Activated CD4-positive, alpha-beta T cell treated with anti-CD3 and anti-CD28 coated beads for 24 hours (primary cell): Measurements from ENCODE around the gene CTTN.

Source experiments
- DNase-seq, 2 donors: peaks; one replicate each; pipeline ENCODE4 v3.0.0-alpha.2; 2020; ENCODE audit warnings: low read depth in 2 of 2

CTTN gene

DNA sequence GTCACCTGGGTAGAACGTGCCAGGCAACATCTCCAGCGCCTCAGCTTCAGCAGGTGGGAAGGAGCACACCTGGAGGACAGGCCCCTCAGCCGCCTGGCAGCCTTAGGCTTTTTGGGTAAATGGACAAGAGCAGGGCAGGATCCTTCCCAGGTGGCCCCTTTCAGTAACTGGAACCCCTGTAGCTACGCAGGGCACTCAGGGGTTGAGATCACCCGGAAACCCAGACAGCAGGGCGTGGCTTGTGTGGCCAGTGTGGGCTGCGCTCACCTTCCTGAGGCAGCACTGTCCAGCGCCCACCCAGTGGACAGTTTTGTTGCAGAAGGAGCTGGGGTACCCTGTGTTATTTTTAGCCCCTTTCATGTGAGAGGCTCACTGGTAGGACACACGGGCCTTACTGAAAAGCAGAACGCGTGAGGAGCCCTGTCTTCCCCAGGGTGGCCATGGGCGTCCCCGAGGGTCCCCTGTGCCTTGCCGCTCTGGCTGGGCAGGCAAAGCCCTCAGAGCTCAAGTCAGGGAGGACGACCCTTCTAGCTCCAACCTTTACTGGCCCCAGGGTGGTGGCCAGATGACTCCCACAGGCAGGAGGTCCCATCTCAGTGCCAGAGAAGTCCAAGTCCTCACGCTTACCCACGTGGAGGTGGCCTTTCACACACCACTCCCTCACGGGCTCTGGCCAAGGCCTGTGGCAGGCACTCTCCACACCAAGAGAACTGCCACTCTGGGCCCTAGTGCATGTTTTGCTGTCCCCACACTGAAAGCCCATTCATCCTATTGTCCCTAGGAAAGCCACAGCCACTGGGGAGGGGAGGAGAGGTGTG lies 75.8 kb downstream of the CTTN start:
- no peak for DNase-seq

DNA sequence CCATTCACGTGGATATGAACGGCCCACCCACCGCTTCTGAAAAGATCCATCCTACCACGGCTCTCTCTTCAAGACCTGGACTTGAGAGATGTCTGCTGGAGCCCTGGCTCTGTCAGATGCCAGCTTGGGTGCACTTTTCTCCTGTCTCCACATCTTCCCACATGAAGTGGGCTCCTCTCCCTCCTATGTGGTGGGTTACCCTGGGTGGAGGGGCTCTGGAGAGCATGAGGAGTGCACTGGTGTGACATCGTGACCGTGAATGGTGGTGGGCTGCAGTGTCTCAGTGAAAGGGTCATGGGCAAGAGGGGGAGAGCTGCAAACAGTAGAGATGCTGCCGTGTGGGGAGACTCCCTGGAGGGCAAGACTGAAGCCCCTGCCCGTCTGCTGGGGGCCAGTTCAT lies 76.4 kb downstream of the CTTN start:
- DNase-seq: no peak

GRCh38 chr11:70476669-70477068 lies 78.3 kb downstream of the CTTN start:
- DNase-seq: no peak

- no peak for DNase-seq
These were observed 78.8 kb downstream of the CTTN start for GRCh38 chr11:70477176-70477575.

DNA sequence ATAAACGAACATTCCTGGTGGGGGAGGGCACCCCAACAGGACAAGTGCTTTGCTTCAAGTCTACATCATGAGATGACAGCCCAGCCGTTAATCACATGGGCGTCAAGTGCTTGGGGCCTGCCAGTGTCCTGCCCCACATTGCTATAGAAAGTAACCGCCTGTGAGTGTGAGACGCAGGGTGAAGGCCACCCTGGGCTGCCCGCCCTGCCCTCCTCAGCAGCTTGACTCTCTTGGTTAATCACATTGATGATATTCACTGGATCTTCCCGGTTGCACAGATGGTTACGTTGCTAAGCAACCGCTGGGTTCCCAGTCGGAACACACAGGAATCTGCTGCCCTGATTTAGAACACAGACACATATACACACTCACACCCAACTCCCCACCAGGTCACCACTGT lies 79.3 kb downstream of the CTTN start:
- no peak for DNase-seq

DNA sequence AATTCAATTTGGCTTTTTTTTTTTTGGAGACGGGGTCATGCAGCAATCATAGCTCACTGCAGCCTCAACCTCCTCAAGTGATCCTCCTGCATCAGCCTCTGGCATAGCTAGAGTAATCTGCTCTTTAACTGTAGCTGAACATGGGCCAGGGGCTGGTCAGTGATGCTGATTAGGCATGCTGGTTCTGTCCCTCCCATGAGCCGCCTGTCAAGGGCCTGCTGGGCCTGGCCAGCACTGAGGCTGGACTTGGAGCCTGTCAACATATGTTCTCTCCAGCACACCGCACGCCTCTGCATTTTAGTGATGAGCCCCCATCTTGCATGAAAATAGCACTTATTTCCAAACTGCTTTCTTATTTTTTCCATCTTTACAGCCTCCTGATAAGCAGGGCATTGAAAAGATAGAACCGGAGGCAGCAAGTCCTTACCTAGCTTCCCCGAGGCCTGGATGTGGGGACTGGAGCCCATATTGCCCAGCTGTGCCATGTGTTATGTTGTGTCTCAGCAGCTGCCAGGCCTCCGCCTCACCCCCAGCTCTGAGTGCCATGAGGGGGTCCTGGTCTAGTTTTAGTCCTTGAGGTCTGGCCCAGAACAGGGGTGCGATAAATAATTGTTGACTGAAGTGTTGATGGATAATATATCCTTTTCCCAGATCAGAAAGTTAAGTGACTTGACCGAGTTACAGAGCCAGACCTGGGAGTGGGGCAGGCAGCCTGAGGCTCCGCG lies 80.0 kb downstream of the CTTN start:
- no peak for DNase-seq

DNA sequence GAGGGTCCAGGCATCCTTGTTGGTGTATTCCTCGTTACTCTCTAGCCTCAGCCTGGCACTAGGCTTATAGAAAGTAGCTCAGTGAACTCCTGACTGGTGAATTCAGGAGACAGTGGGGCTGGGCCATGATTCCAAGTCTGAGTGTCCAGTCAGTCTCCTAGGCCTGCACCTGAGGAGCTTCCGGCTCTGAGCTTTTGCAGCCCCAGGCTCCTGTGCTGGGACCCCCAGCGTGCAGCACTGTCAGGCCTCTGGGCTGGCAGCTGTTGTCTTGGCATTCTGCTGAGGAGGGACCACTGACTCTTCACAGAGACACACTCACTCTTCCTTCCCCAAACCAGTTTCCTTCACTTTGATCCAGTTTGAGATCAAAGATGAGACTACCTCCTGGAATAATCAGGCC lies 82.4 kb downstream of the CTTN start:
- no peak for DNase-seq

DNA sequence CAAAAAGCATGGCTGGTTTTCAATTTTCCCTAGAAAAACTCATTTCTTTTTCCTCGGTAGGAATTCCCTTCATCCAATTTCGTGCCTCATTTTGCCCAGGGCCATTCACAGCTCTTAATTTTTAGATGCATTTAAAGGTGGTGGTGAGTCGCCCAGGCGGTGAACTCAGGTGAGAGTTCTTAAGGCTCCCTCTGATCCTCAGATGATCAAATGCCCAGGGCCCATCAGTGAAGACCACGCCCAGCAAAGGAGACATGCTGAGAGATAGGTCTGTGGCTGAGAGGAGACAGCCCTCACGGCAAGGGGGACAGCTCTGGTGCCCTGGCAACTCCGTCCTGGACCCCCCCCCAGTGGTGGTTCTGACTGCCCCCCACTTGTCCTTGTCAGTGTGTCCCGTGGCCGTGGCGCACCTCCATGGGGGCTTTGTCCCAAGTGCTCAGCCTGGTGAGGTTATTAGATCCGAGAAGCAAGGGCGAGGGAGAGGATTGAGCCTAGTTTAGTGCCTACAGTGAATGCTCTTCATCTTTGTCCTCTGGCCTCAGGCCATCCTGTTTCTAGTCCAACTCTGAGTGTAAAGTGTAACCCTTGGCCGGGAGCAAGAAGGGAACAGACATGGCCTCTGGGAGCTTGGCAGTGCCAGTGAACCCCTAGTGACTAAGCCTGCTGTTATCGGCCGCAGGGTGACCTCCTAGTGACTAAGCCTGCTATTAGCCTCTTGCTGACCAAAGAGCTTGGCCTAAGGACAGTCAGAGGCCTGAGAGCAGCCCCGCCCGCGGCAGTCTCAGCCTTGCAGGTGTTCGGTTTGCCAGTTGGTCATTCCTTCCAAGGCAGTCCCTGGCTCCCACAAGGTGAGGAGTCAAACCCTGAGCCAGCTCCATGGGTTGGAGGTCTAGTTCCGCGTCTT lies 83.5 kb downstream of the CTTN start:
- DNase-seq: no peak

DNA sequence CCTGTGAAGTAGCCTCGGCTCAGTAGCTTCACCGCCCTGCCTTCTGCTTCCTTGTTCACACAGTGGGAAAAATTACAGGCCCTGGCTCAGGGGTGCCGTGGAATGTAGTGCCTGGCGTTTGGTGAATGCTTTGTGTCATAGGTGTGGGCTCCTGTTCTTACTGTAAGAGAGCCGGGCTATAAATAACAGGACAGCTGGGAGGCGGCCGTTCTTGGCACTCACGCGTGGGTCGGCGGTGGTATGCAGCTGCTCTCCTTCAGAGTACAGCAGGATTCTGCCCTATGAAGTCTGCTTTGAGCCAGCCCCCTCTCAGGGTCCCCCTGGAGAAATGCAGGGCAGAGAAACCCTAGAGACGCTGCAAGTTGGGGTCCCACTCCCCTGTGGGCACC lies 84.2 kb downstream of the CTTN start:
- DNase-seq: no peak

GRCh38 chr11:70483077-70483861 lies 84.9 kb downstream of the CTTN start:
- DNase-seq: no peak

DNA sequence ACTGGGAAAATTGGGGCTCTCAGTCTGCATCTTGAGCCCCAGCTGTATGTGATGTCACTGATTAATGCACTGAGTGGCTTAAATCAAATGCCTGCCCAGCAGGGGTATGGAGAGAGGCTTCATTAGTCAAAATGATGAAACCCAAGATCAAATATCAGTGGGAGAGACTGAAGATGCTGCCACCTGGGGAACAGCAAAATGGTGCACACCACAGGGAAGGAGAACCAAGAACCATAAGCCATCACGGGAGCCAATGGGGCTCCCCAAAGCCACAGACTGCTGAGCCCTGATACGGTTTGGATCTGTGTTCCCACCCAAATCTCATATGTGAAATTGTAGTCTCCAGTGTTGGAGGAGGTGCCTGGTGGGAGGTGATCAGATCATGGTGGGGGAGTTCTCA lies 85.6 kb downstream of the CTTN start:
- DNase-seq: no peak

DNA sequence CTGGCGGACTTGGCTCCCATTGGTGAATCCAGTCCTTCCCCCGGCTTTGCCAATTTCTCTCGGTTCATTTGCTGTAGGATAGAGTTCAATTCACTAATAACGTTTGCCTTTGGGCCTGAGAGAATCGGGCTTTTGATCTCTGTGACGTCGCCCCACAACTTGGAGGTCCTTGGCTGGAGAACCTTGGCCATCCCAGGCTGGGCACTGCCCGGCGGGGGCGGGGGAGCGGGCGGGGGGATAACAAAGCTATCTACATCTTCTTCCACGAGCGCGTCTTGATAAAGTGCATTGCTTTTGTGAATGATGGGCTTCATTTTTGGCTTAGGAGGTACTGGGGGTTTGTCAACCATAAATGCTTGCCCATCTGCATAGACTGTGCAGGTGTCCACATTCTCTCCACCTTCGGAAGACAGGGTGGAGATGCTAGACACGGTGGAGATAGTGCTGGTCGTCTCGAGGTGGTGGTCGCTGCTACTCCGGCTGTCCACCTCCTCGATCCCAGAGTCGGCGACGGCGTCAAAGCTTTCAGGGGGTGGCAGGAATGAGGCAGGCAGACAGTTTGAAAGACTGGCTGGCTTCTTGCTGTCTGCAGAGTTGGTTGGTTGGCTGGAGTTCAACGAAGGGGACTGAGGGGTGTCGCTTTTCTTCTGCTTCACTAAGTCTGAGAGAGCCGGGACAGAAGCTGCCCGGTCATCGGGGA lies 87.1 kb downstream of the CTTN start:
- DNase-seq: no peak

GRCh38 chr11:70486026-70486415 lies 87.7 kb downstream of the CTTN start:
- DNase-seq: no peak
